WERI-Rb-1 (cell line): ENCODE measurements around the gene CHST5.
"Not testable (repeated sequence)": the region's sequence is repeated elsewhere in the genome, so short reads cannot be mapped to it uniquely, and the experiment has no call there.

Experiments used
- DNase-seq: peaks from one replicate; pipeline ENCODE4 v3.0.0-alpha.2; 2020
- H3K27ac ChIP-seq: fragments of 250-450 bp; sonication (Bioruptor Pico); 2 replicates; pipeline ENCODE4 v1.5.1; 2020; ENCODE audit warnings: mild to moderate bottlenecking, moderate library complexity
- H3K27me3 ChIP-seq: fragments of 250-450 bp; sonication (Bioruptor Pico); 2 replicates; pipeline ENCODE4 v1.5.1; 2021; ENCODE audit warnings: mild to moderate bottlenecking, low read depth, moderate library complexity; ENCODE audit not compliant: insufficient read depth, severe bottlenecking
- H3K36me3 ChIP-seq: fragments of 250-450 bp; sonication (Bioruptor Pico); 2 replicates; pipeline ENCODE4 v1.5.1; 2020; ENCODE audit warnings: mild to moderate bottlenecking, moderate library complexity
- H3K4me3 ChIP-seq: 2 replicates; pipeline ENCODE4 v1.5.1; 2011; ENCODE audit warnings: low read depth, mild to moderate bottlenecking, control low read depth, low read length
- H3K9me3 ChIP-seq: fragments of 250-450 bp; sonication (Bioruptor Pico); 2 replicates; pipeline ENCODE4 v1.5.1; 2021; ENCODE audit warnings: mild to moderate bottlenecking, moderate library complexity; ENCODE audit not compliant: severe bottlenecking
- TF ChIP-seq, protein P1 (sequence below): IDR thresholded peaks from 2 replicates; pipeline ENCODE4 v1.5.1; 2011; ENCODE audit warnings: low read depth, mild to moderate bottlenecking, control low read depth, inconsistent platforms, low read length

Gene CHST5

DNA sequence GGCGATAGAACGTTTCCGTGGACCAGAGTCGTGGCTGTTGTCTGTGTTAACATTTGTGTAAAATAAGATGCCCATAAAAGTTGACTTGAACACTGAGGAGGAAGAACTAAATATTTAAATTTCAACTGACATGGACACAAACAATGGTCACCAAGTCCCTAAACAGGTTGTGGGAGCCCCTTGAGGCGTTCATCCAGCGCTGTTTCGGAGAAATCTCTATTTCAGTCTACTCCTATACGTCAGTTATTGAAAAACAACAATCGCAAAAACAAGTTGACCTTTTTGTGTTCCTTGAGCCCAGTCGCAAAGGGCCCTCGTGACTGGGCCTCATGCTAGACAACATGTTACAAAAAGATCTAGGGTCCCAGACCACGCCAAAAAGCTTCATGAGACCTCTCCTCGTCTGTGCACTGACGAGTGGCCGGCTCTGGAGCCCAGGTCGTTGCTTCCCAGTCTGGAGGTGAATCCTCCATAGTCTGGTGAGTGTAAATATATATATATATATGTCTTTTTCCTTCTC lies 20.6 kb upstream of the CHST5 start:
- H3K27ac ChIP-seq = peak overlapping the region; percentile 61
- peak overlapping the region; percentile 80 for H3K4me3 ChIP-seq
- no peaks in the 10 kb centered on the region for H3K9me3 ChIP-seq
- H3K36me3 ChIP-seq = no peaks in the 10 kb centered on the region
- DNase-seq = no peak
- TF ChIP-seq, protein P1, sequence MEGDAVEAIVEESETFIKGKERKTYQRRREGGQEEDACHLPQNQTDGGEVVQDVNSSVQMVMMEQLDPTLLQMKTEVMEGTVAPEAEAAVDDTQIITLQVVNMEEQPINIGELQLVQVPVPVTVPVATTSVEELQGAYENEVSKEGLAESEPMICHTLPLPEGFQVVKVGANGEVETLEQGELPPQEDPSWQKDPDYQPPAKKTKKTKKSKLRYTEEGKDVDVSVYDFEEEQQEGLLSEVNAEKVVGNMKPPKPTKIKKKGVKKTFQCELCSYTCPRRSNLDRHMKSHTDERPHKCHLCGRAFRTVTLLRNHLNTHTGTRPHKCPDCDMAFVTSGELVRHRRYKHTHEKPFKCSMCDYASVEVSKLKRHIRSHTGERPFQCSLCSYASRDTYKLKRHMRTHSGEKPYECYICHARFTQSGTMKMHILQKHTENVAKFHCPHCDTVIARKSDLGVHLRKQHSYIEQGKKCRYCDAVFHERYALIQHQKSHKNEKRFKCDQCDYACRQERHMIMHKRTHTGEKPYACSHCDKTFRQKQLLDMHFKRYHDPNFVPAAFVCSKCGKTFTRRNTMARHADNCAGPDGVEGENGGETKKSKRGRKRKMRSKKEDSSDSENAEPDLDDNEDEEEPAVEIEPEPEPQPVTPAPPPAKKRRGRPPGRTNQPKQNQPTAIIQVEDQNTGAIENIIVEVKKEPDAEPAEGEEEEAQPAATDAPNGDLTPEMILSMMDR = no peak
- no peaks in the 10 kb centered on the region for H3K27me3 ChIP-seq

DNA sequence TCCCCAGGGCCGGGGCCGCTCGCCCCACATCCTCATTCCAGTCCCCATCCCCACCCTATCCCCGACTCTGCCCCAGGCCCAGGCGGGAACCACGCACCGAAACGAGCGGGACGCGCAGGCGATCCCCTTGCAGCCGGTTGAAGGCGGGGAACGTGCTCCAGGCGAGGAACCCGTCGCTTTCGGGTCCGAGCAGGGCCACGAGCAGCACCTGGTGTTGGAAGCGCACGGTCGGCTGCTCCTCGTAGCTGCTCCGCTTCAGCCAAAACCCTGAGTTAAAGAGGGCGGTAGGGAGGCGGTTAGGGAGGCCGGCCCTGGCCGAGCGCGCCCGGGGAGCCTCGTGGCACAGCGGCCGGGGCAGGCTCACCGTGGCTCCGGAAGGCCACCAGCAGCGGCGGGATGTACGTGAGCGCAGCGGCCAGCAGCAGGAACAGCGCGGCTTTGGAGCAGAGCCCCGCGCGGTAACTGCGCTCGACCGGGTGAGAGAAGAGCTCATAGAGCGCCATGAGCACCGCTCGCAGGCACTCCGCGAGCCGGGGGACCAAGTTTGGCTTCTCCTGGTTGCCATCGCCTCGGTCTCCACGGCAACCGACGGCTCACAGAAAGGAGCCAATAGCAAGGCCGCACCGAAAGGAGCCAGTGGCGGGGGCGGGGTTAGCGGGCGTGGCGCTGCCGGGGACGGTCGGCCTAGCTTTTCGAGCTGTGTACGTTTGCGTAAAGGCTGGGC lies 20.0 kb upstream of the CHST5 start, which contains the start of gene TMEM231:
Gene TMEM231, minus strand, starts transcription at position 546 of the 724 bp plus-strand sequence. Its CDS starts 43 bp downstream, at position 503.
- peak; percentile 97 for DNase-seq
- Histone ChIP-seq H3K27me3 (no peaks in the 10 kb centered on the region), H3K36me3 (no peaks in the 10 kb centered on the region), H3K9me3 (no peaks in the 10 kb centered on the region), H3K4me3 (peak within 1 kb of the TSS; percentile 80), H3K27ac (peak within 1 kb of the TSS; percentile 61)
- TF ChIP-seq, protein P1 = no peak

DNA sequence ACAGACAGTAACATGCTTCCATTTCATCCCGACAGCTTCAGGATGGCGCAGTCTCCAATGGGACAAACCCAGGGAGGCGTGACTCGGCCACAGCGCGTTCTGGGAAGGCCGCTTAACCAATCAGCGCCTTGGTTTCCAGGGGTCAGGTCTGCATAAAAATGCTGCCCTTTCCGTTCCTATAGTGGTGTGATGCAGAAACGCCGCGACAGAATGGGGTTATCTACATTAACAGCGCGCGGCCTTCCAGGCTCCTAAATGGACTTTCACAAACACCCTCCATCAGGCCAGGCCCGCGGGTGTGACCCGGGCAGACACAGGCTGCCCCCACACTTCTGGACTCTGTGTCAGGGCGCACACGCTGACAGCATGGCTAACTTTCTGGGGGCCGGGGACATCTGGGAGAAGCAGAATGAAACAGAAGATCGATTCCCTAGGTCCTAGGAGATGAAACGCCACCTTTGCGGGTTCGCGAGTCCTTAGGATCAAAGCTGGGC lies 19.4 kb upstream of the CHST5 start:
- Histone ChIP-seq H3K9me3 (no peaks in the 10 kb centered on the region), H3K36me3 (no peaks in the 10 kb centered on the region), H3K27me3 (no peaks in the 10 kb centered on the region), H3K27ac (peak overlapping the region; percentile 59), H3K4me3 (peak overlapping the region; percentile 80)
- DNase-seq = peak; percentile 88
- TF ChIP-seq, protein P1 = no peak

DNA sequence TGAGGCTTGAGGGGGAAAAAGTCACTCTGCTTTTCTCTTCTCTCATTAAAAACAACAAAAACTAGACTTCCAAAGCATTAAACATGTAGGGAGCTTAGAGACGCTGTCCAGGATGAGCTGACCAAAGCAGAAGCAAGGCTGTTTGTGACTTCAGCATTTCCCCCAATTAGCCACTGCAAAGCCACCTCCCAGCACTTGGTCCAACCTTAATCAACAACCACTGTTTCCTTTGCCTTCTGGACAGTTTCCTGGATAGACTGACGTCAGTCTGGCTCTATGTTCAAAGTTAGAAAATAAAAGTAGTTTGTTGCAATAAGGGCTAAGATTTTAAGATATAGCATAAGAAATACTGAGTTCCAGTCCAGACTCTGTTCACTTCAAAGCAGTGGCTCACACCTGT lies 17.0 kb upstream of the CHST5 start:
- Histone ChIP-seq H3K36me3 (no peaks in the 10 kb centered on the region), H3K27ac (no peak overlapping the region), H3K4me3 (no peak overlapping the region), H3K9me3 (no peaks in the 10 kb centered on the region), H3K27me3 (no peaks in the 10 kb centered on the region)
- DNase-seq = no peak
- TF ChIP-seq, protein P1 = no peak

DNA sequence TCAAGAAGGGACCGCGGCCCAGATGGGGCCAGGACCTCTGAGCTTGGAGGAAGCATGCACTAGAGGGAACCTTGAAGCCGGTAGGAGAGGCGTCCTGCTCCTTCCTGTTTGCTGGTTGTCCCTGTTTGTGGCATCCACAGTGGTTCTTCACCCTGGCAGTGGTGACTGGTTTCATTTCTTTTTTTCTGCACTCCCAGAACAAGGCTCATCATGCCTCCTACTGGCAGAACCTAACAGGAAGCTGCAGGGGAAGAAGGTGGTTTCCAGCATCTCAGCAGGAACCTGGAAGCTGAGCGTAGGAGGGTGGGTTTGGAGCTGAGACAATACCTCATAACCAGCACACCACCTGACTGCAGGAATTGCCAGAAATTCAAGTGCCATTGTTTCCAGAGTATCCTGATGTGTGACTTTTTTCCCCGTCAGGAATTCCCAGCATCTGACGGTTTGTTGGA lies 14.3 kb upstream of the CHST5 start:
- peak; percentile 41 for DNase-seq
- no peaks in the 10 kb centered on the region for H3K27me3 ChIP-seq
- TF ChIP-seq, protein P1 = peak; percentile 74
- no peaks in the 10 kb centered on the region for H3K9me3 ChIP-seq
- H3K4me3 ChIP-seq = no peak overlapping the region
- H3K36me3 ChIP-seq = no peaks in the 10 kb centered on the region
- H3K27ac ChIP-seq = no peak overlapping the region

DNA sequence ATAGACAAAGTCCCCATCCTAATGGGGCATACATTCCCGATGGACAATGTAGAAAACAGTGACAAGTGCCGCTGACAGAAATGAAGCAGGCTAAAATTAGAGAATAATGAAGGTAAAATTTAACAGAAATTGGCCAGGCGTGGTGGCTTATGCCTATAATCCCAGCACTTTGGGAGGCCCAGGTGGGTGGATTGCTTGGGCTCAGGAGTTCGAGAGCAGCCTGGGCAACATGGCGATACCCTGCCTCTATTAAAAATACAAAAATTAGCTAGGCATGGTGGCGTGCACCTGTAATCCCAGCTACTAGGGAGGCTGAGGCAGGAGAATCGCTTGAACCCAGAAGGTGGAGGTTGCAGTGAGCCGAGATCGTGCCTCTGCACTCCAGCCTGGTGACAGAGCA lies 12.5 kb upstream of the CHST5 start:
- not testable (repeated sequence) for H3K27ac ChIP-seq, H3K9me3 ChIP-seq, DNase-seq, H3K4me3 ChIP-seq, H3K36me3 ChIP-seq, H3K27me3 ChIP-seq
